A204.1 (cell line): Measurements from ENCODE around the gene LGALS7.
"Not testable (repeated sequence)": the region's sequence is repeated elsewhere in the genome, so short reads cannot be mapped to it uniquely, and the experiment has no call there.

Source experiments
- FAIRE-seq: peaks from 2 replicates; lab custom pipeline; 2012; peaks lifted over from hg19 to GRCh38; lab: Jason Lieb, UNC

LGALS7 gene

GRCh38 chr19:38773469-38774177 is at the start of gene LGALS7:
TSS of gene LGALS7 (minus strand) at chr19:38773517. CDS start at chr19:38773492, 25 bp downstream.
- FAIRE-seq, result no peak

GRCh38 chr19:38821230-38821825 is 48.0 kb upstream of the LGALS7 start:
- FAIRE-seq, result not testable (repeated sequence)

- no peak for FAIRE-seq
Observed at GRCh38 chr19:38819231-38819920, 46.1 kb upstream of the LGALS7 start.

DNA sequence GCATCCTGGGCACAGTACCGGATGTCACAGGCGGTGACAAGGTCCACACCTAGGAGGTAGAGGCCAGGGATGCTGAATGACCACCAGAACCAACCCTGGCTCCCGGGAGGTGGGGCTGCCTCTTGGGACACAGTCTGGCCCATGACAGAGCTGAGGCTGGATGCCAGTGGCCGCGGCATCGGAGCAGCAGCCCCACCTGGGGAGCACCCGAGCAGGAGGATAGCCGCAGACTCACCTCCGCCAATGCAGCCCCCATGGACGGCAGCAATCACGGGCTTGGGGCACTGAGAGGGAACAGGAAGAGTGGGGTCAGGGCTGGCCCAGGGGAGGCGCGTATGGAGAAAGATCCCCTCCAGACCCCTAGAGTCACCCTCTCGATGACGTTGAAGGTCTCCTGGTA is 43.8 kb upstream of the LGALS7 start:
- FAIRE-seq, result no peak

DNA sequence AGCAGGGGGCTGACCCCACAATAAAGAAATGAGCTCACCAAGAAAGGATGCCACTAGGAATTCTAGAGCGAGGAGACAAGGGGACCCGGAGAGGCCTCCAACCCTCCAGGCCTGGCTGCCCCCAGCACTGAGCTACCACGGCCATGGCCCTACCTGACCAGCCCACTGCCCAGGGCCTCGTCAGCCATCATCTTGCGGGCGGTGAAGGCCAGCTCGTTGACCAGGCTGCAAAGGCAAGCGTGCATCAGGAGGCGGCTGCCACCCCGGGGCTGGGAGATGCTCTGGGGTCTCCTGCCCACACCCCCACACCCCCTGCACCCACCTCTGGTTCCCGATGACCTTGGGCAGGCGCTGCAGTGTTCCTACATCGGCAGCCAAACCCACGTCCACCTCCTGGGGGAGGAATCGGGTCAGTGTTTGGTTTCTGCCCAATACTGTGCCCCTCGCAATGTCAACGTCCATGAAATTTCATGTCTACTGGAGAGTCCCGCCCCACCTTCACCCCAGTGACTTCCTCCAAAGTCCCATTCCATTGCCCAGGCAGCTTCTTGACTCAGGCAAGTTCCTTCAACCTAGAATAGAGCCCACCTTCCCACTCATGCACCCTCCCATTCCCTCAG is 42.9 kb upstream of the LGALS7 start:
- no peak for FAIRE-seq

GRCh38 chr19:38815059-38816001 is 42.0 kb upstream of the LGALS7 start:
- no peak for FAIRE-seq

DNA sequence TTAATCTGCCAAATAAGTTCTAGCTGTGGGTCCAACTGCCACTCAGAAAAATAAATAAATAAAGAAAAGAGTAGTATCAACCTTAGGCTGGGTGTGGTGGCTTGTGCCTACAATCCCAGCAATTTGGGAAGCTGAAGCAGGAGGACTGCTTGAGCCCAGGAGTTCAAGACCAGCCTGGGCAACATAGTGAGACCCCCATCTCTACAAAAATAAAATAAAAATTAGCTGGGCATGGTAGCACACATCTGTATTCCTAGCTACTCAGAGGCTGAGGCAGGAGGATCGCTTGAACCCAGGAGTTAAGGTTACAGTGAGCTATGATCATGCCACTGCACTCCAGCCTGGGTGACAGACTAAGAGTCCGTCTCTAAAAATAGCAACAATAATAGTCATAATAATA is 40.6 kb upstream of the LGALS7 start:
- not testable (repeated sequence) for FAIRE-seq

- FAIRE-seq, result no peak
Observed at GRCh38 chr19:38813323-38813722, 40.0 kb upstream of the LGALS7 start.

GRCh38 chr19:38812841-38813320 is 39.6 kb upstream of the LGALS7 start, which contains the start of gene LGALS4:
TSS of gene LGALS4 (minus strand) at chr19:38812945. CDS start at chr19:38812886, 59 bp downstream.
- FAIRE-seq, result no peak

DNA sequence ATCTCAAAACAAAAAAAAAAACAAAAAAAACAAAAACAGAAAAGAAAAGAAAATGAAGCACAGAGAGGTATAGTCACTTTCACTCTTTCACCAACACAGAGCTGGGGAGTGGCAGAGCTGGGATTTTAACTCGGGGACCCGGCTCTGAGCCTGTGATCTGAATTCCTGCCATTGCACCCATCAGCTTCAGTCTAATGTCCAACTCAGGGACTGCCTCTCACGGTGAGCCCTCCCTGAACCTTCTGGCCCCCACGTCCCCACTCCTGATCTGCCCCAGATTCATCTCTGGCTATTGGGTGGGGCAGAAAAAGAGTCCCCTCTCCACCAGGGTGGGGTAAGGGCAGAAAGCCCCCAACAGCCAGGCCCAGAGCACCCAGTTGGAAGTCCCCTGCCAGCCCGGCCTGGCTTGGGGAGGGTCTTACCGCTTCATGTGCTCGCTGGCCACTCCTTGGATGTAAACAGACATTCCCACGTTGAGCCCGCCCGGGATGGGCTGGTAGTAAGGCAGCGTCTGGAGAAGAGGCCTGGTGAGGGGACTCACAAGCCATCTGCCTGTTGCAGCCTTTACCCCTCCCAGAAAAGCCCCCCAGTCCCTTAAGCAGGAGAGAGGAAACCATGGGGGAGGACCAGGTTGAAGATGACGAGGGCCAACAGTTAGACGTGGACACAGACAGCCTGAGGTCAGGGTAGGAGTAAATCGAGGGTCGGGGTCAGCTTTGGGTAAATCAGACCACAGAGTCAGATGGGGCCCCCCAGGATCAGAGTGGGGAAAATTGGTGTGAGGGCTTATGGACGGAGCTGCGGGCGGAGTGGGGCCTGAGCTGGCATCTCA is 38.9 kb upstream of the LGALS7 start:
- no peak for FAIRE-seq

DNA sequence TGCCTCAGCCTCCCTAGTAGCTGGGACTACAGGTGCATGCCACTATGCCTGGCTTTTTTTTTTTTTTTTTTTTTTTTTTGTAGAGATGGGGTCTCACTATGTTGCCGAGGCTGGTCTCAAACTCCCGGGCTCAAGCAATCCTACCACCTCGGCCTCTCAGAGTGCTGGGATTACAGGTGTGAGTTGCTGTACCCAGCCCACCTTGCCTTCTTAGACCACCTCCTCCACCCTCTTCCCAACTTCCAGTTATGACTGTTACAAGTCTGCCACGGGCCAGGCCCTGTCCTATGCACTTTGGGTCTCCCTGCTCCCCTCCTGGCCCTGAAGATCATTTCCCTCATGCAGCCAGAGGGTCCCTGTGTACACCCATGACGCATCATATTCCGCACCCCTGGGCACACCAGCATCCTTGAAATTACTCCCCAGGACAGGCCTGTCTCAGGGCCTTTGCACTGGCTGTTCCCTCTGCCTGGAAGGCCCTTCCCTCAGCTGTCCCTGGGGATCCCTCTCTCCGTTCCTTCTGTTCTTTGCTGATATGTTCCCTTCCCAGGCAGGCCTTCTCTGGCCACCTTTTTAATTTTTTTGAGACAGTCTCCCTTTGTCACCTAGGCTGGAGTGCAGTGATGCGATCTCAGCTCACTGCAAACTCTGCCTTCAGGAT is 36.4 kb upstream of the LGALS7 start:
- FAIRE-seq, result no peak

DNA sequence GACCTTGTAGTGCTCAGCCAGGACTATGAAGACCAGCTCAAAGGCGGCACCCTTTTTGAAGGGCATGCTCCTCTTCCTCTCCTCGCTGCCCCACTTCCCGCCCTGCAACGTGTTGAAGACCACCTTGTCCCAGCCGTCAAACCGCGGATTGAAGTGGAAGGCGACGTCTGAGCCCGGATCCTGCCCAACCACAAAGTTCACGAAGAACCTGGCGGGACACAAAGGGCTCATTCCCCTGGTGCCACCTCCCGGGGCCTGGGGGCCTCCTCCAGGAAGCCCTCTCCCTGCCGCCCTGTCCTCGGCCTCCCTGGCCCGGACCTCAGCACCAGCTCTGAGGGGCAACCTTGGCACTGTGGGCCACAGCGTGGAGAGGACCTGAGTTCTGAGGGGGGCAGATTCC is 35.4 kb upstream of the LGALS7 start:
- FAIRE-seq, result no peak

GRCh38 chr19:38807374-38808098 is 34.2 kb upstream of the LGALS7 start:
- FAIRE-seq, result not testable (repeated sequence)

DNA sequence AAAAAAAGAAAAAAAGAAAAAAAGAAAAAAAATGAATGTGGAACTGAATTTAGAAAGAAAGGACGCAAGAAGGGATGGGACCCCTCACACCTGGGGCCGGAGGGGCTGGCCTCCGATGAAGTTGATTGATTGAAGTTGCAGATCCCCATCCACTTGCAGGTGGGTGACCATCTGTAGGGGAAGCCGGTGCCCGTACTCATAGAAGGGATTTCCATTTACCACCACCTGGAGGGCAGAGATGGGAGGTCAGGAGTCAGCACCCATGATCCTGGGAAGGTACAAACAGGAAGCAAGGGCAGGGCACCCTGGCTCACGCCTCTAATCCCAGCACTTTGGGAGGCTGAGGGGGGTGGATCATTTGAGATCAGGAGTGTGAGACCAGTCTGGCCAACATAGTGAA is 33.1 kb upstream of the LGALS7 start:
- no peak for FAIRE-seq

- no peak for FAIRE-seq
Observed at GRCh38 chr19:38805180-38805579, 31.9 kb upstream of the LGALS7 start.

GRCh38 chr19:38803543-38803942 is 30.2 kb upstream of the LGALS7 start:
- FAIRE-seq, result no peak

DNA sequence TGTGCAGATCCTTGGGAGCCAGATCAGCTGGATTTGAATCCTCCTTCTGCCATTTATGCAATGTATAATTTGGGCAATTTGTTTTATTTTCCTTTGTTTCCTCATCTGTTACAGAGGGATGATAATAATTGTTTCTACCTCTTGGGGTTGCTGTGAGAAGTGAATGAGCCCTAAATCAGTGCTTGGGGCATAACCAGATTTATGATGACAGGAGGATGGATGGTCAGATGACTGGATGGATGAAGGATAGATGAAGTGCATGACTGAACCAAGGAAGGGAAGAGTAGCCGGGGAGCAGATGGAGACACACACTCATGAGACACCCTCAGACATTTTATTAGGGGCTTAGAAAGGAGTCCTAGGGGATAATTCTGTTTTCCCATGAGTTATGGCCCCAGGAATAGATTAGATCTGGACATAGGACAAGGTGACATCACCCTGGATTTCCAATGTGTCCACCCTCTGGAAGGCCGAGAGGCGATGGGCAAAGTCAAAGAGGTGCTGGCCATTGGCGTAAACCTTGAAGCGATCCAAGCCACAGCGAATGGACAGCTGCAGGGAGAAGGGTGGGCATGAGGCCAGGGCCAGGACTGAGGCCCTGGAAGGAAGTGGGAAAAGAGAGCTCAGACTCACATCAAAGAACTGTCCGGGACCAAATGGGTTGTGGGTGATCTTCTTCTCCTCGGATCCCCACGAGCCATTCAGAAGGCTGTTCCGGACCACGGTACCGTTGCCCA is 28.2 kb upstream of the LGALS7 start:
- FAIRE-seq, result no peak

GRCh38 chr19:38800577-38801347 is 27.4 kb upstream of the LGALS7 start:
- FAIRE-seq, result no peak
